Stimulated activated CD8-positive, alpha-beta memory T cell treated with anti-CD3 and anti-CD28 coated beads, Interleukin-12 subunit alpha, Interleukin-12 subunit beta, amount 100 ng/mL, for 1 hour (primary cell): ENCODE data around the gene DLG4.

Source experiments
- DNase-seq: peaks from one replicate; pipeline ENCODE4 v3.0.0-alpha.2; 2020; ENCODE audit warnings: low read depth

Gene DLG4

DNA sequence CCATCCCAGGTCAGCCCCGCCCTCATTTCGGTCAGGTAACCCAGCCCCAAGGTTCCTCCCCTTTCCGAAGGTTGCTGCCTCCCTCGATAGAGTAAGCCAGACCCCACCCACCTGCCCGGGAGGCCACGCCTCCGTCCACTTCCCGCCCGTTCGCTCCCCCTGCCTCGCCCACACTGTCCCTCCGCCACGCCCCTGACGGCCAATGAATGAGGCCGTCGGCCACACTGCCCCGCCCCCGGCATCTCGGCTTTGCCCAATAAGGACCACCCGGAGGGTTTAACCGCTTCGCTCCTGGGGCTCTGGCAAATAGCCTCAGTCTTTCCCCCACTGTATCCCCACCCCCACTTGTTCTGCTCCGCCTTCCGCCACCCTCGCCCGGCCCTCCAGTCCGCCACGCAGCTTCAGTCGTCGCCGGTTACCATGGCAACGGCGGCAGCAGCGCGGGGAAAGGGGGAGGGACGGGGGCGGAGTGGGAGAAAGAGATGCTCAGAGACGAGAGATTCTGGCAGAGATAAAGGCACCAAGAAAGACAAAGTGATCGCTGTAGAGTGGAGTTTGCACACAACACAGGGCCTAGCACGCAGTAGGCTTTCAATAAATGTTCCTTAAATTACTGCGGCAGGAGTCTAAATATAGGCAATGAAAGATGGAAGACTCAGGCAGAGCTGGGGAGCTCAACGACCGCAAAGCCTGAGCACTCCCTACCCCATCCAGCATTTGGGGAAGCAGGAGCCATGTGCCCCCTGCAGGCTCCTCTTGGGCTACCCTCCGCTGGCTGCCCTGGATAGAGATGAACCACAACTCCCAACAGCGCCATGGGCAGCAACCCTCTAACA, 5.1 kb downstream of the DLG4 start:
- peak; percentile 96 for DNase-seq

DNA sequence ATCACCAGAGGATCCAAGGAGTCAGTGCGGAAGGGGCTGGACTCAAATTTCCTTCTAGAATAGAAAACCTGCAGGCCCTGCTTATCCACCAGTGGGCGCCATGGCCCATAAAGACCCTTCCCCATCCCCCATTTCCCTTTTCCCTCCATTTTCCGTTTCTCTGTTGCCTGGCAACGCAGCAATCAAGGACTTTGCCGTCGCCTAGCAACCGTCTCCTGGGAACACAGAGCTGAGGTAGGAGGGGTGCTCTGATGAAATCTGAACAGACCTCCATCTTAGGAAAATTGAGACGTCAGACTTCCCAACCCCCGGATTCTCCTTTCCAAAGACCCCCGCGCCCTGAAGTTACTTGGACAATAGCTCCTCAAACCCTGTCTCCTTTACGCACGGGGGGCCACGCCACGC, 5.7 kb downstream of the DLG4 start:
- DNase-seq, result no peak

DNA sequence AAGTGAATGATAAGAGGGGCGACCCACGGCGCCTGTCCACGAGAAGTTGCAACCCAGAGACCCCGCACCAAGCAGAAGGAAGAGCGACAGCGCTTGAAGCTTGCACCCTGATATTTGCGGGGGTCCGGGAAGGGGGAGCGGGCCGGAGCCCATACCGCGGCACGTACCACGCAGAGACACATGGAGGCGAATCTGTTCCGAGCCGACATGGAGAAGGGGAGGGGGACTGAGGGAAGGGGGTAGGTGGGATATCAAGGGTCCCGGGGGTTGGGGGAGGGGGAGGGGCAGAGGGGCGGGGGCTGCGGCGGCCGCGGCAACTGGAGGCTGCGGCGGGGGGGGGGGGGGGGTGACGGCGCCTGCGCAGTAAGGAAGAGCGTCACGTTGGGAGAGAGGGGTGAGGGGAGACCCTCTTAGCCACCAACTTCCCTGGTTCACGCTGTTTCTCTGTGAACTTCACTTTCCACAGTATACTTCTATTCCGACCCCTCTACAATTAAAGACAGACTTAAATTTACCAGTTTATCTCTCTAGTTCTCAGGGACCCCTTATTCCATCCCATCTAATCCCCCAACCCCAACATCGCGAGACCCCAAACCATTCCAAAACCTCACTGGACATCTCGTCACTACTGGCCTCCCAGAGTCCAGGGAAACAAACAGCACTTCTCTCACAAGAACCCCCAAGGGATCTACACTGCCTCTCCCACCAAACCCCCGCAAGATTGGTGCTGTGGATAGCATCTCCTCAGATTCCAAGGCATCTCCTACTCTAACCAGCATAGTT, 8.0 kb downstream of the DLG4 start:
- no peak for DNase-seq

DNA sequence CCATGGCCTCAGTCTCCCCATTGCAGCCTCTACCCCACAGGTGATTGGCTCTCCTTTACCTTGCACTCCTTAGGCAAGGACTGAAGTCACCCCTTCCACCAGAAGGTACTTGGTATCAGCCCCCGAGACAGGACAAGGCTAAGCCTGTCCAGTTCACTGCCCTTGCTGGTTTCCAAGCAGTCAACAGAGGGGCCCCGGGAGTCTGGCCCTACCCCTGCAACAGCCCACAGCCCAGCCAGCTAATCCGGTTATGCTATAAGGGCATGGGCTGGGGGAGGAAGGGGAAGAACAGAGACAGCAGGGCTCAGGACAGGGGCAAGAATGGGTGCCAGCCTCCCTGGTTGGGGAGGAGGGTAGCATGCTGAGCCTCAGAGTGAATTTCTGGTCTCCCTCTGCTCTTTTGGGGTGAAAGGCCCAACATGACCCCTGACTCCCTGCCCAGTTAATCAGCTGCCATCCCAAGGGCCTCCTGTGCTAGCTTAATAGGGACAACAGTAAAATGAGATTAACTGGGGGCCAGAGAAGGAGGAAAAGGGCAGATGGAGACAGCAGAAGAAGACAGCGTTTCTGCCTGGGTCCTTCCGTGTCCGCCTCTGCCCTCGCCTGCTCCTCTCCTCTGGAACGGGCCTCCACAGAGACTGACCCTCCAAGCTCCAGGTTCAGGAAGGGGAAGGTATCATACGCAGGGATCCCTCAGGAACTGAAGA, 10.7 kb downstream of the DLG4 start:
- DNase-seq, result no peak

DNA sequence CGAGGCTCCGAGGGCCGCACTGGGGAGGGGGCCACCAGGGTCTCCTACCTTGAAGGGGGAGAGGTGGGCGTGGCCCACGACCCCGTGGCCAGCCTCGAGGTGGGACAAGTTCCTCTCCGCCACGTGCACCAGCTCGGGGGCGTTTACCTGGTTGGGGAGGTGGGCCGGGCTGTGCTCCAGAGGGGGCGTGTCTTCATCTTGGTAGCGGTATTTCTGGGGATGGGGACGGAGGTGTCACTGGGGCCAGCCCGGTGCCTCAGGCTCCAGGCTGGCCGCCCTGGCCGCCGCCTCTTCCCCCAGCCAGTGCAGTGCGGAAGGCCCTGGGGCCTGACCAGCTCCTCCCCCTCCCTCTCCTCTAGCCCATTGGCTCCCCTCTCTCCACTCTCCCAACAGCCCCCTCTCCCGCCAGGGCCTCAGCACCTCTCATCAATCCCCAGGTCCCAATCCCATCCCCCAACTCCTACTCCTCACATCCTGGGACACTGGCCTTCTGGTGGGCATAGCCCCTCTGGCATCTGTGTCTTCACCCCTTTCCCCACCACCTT, 11.5 kb downstream of the DLG4 start:
- no peak for DNase-seq

DNA sequence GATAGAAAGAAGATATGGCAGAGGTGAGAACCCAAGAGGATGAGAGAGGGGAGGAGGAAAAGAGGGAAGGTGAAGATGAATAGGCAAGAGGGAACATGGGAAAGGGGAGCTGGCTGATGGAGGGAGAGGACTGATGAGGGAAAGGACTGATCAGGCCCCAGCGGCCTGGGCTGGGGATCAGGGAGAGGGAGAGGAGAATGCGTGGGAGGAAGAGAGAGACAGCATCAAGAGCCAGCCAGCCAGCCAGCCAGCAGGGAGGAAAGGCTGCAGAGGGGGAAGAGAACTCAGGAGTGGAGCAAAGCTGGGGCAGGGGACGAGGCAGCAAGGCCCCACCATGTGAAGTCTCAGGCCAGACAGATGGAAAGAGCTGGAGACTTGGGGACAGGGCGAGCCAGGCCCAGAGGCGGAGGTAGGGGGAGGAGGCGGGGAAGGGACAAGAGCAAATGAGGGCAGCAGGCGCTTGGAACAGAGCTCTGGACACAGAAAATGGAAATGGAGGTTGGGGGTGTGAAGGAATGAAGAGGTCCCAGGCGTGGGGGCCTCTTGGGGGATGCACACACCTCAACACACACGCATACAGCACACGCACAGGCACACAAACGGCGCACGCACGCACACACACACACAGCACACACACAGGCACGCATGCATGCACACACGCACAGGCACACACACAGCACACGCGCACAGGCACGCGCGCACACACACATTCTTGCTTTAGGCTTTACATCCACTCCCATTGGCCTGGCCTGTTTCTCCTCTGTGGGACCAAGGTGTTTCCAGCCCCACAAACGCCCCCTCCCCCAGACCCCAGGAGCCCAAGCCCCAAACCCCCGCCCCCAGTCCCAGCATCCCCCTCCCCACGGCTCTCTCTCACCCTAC, 12.3 kb downstream of the DLG4 start:
- no peak for DNase-seq

DNA sequence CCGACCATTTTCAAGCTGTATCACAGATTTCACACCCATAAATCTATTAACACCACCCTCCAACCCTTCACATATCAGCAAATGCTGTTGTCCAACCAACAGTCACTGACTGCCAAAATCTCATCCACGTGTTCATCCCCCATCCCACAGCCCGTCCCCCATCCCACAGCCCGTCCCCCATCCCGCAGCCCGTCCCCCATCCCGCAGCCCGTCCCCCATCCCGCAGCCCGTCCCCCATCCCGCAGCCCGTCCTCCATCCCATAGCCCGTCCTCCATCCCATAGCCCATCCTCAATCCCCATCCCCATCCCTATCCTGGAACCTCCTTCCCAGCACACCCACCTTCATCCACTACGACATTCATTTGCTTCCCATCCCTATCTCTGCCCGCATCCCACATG, 14.1 kb downstream of the DLG4 start:
- DNase-seq, result no peak

DNA sequence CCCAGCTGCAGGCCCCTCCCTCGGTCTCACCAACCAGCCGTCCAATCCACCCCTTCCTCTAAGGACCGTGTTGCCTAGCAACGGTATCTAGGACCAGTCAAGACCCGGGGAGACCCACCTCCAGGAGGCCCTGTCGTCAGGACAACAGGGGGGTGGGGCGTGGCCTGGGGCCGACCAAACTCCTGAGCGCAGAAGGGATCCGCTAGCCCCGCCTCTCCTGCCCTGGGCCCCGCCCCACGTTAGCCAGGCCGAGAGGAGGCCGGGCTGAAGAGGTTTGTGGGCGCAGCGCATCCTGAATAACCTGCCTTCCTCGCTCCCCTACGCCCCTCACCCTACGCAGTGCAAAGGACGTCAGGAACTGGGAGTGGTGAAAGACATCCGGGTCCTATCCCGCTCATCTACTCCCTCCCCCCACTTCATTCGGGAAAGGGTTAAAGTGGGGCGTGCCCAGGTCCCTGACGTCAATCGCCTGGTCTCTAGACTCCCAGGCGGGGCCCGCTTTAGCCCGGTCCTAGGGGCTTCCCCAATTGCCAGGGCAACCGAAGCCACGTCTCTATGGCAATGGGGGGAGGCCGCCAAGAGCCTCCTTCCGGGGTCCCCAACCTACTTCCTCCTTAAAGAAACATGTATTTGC, 14.7 kb downstream of the DLG4 start:
- peak; percentile 90 for DNase-seq

DNA sequence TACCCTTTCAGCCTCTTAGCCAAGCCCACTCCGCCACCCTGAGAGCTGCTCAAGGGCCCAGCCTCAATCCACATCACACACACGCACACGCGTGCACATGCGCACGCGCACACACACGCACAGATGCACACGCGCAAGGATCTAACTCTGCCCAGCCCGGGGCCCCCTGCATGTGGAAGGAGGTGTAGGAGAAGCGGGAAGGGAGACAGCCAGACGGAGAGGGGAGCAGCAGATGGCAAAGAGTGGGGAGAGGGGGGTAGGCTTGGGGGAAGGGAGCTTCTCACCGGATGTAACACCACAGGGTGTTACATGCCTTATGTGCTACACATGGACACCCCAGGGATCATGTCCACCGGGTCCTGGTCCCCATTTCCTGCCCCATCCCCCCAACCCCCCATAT, 15.3 kb downstream of the DLG4 start:
- no peak for DNase-seq

DNA sequence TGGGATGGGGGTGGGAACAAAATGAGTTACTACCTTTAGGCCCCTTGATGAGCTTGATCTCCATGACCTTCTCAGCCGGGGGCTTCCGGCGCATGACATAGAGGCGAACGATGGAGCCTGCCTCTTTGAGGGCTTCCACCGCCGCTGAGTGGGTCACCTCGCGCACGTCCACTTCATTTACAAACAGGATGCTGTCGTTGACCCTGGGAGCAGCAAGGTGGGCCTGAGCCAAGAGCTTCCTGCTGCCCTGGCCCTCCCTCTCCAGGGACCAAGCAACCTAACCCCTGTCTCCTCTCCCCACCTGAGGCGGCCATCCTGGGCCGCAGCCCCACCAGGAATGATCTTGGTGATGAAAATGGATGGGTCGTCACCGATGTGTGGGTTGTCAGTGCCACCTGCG, 16.2 kb downstream of the DLG4 start:
- DNase-seq, result no peak

DNA sequence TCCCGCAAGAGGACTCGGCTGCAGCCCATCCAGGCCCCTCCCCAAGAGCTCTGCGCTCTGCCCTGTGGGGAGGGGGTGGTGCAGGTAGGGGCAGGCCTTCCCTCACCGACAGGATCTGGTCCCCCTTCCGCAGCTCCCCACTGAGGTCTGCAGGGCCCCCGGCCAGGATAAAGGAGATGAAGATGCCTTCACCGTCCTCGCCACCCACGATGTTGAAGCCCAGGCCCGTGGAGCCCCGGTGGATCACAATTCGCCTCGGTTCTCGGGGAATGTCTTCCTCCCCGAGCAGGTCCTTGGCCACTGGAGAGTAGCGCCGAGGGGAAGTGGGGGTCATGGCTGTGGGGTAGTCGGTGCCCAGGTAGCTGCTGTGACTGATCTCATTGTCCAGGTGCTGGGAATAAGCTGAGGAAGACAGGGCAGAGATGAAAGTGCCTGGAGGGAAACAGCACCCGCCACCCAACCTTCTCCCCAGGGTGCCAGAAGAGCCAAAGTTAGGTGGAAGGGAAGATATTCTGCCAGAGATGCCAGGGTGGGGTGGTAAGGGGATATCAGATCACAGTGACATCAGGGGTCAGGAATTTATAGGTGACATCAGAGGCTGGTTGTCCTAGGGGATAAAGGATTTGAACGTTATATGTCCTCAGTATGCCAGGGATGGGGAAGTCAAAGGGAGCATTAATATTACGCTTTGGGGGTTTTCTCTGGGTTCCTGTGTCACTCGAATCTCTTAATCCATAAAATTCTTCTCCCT, 22.8 kb downstream of the DLG4 start:
- DNase-seq, result no peak

DNA sequence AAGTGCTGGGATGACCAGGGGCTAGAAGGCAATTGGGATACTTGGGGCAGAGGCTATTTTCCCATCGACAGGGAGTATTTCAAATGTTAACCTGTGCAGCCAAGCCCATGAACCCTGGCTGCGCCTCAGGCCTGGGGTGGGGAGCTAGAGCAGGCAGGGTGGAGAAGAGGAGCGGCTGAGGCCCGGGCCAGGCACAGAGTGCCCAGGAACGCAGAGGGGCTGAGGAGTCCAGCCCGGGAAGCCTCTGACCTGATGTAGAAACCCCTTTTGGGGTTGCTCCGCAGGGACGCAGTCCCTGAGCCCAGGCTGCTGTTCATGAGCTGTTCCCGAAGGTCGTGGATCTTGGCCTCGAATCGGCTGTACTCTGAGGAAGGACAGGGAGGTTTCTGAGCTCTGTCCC, 23.7 kb downstream of the DLG4 start:
- no peak for DNase-seq

DNA sequence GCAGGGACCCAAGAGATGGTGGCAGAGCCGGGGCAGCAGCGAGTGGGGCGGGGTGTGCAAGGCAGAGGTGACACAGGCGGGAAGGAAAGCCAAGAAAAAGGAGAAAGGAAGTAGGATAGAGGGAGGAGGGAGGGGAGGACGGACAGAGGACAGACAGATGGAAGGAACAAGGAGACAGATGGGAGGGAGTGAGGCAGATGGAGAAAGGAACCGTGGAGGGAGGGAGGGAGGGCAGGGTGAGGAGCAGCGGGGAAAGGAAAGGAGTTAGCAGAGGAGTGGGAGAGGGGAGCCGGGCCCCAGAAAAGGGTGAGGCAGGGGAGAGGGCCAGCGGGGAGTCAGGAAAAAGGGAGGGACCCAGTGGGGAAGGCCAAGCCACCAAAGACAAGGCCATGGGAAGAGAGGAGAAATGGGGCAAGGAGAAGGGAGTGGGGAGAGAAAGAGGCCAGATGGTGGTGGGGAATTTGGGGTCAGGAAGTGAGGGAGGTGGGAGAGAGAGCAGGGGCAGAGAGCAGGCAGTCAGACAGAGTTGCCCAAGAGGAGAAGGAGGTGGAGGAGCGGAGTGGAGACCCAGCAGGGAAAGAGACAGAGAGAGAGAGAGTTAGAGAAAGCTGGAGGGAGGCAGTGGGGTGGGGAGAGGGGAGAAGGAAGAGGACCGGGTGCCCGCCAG, 27.2 kb downstream of the DLG4 start:
- DNase-seq, result no peak

DNA sequence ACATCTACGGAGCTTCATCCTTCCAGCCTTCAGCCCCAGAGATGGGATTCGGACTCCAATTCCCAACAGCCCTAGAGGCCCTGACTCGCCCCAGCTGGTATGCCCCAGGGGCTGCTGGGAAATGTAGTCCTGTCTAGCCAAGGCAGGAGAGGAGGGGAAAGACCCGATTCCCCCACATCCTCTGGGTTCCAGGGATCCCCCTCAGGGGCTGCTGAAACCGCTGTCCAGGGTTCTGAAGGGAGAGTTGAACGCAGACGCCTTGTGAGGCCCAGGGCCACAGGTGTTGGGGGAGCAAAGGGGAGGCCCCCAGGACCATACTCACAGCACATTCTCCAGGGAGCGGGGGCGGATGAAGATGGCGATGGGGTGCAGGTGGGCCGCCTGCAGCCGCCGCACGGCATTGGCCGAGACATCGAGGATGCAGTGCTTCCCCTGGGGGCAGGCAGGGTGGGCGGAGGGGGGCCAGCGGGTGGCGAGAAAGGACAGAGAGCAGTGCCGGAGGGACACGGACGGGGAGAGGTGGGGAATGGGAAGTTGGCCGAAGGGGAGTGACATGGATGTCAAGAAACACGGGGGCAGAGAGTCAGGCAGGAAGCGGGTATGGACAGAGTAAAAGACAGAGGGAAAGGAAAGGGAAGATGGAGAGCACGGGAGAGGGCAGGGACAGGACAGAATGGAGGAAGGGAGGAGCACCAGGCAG, 27.9 kb downstream of the DLG4 start:
- DNase-seq, result no peak

DNA sequence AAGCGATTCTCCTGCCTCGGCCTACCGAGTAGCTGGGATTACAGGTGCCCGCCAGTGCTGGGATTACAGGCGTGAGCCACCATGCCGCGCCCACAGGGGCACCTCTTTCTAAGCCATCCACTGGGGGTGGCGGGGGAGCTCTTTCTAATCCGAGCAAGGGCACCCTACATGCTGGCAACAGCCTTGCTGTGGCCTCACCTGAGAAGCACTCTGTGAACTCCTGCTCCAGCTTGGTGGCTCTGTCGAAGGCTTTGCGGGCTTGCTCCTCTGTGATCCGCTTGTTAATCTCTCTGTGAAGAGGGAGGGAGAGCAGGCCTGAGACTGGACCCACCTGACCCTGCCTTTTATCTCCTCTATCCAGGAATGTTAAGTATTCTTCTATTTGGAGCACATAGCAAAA, 28.6 kb downstream of the DLG4 start:
- DNase-seq, result no peak

DNA sequence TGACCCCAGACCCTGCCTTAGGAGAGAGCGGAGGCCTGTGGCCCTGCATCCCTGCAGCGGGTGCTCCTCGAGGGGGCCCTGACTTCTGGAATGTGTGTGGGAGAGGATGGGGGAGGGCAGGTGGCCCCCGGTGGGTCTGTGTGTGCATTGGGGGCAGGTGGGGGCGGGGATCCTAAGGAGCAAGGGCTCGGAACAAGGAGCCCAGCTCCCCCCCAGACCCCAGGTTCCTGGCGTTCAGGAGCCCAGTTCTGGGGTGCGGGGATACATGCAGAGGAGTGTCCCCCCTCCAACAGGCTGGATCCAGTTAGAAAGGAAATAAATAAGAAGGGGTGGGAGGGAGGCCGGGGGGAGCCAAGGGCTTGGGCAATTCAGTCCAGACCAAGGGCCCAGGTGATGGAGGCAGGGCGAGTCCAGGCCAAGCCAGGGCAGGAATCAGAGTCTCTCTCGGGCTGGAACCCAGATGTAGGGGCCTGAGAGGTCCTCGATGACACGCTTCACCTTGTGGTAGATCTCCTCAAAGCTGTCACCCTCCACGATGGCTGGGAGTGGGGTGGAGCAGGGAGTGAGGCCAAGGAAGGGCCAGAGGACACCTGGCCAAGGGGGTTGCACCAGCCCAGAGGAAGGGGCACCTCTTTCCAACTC, 29.2 kb downstream of the DLG4 start:
- no peak for DNase-seq

DNA sequence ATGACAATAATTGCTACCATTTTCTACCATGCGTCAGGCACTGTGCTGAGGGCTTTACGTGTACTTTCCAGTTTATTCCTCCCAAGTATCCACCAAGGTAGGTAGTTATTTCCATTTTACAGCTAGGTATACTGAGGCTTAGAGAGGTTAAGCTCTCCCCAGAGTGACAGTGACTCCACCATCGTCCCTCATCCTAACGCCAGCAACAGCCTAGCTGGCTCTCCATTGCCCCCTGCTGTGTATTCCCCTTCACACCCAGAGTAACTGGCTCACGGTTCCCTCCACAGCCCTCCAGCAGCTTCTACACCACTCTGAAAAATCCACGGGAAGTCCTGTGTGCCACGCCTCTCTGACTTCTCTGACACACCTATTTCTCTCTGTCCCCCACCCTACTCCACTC, 33.4 kb downstream of the DLG4 start:
- no peak for DNase-seq

DNA sequence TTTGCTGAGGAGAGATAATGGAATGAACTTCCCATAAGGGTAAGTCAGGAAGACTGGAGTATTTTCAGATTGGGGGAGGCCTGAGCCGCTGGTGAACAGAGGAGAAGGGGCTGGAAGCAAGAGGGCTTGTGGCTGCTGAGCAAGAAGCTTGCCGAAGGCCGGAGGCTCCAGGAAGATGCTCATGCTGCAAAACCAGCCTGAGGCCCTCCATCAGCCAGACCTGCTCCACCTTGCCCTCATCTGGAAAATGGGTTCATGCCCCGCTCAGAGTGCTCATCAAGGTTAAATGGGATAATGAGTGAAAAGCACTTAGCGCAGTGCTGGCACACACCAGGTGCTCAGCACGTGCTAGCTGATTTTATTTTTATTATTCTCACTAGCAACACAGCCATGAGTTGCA, 35.0 kb downstream of the DLG4 start:
- DNase-seq, result no peak

DNA sequence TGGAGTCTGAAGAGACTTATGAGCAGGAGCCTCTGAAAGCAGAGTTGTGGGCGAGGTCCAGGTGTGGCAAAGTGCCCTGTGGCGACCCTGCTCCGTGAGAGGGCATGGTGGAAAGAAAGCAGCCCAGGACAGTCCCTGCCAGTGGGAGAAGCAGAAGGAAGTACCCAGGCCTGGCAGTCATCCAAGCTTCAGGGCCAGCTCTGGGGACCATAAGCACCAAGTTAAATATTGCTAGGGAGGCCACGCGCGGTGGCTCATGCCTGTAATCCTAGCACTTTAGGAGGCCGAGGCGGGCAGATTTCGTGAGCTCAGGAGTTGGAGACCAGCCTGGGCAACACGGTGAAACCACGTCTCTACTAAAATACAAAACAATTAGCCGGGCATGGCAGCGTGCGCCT, 35.5 kb downstream of the DLG4 start:
- DNase-seq, result no peak
